ENCODE data around the gene TRIM3.

TRIM3 gene

DNA sequence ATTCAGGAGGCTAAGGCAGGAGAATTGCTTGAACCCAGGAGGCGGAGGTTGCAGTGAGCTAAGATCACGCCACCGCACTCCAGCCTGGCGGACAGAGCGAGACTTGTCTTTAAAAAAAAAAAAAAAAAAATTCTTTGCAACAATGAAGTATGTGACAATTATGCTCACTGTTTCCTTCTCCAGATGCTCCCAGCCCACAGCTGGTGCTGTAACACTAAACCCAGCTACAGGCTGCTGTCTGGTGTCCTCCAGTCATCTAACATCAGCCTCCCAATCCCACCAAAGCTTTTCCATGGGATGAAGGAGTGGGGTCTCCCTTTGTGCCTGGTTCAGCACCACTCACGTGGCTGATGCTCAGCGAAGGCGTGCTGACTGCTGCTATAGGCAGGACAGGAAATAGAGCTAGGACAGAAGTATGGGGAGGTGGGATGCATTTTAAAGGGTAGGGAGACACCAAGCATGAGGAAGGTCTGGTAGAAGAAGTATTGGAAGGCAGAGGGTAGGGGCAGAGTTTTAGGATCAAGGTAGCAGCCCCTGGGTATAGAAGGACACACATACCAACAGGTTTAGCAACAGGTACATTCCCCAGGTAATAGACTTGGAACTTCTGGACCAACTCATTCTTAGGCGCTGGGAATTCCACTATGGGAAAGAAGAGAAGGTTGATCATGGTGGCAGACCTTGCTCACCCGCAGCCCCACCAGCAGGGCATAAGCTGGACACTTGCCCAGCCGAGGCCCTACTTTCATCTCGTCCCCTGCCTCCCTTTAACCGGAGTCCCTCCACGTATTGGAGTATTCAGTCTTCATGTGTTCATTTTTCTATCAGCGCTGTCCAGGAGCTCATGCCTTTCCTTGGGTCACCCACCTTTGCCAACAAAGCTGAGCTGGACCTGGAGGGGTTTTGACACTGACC, 73.1 kb downstream of the TRIM3 start:
- no peak overlapping the region for H3K4me3 ChIP-seq (ENCODE audit: low read depth, low read length)
- TF ChIP-seq CTCF (IDR thresholded peaks at IDR 0.05; ENCODE audit: control insufficient read depth, extremely low read depth, insufficient read depth): no peak
- DNase-seq (ENCODE audit: low read depth): no peak
